Measurements from ENCODE around the gene SH3RF1.
"Not testable (repeated sequence)": the region's sequence is repeated elsewhere in the genome, so short reads cannot be mapped to it uniquely, and the experiment has no call there.

The SH3RF1 gene

GRCh38 chr4:169279108-169279507, 8.4 kb upstream of the SH3RF1 start:
- no peak for DNase-seq (ENCODE audit: extremely low read depth, insufficient read length)
- TF ChIP-seq CTCF (IDR thresholded peaks at IDR 0.05; ENCODE audit: insufficient read depth, low read length, poor library complexity, severe bottlenecking): no peak
- no peaks in the 10 kb centered on the region for H3K36me3 ChIP-seq (ENCODE audit: control insufficient read depth, insufficient read depth, low read length)

GRCh38 chr4:169278624-169279023, 7.9 kb upstream of the SH3RF1 start:
- no peak overlapping the region for H3K4me3 ChIP-seq (replicated peaks; ENCODE audit: low read depth, low read length)
- H3K36me3 ChIP-seq (ENCODE audit: control insufficient read depth, insufficient read depth, low read length): no peaks in the 10 kb centered on the region
- TF ChIP-seq CTCF (IDR thresholded peaks at IDR 0.05; ENCODE audit: insufficient read depth, low read length, poor library complexity, severe bottlenecking): no peak
- DNase-seq (ENCODE audit: extremely low read depth, insufficient read length): no peak
- H3K27me3 ChIP-seq (replicated peaks; ENCODE audit: control insufficient read depth, insufficient read depth, low read length): no peaks in the 10 kb centered on the region

More at GRCh38 chr4:169279108-169279507, 8.4 kb upstream of the SH3RF1 start:
- Histone ChIP-seq H3K27me3 (replicated peaks; ENCODE audit: control insufficient read depth, insufficient read depth, low read length) (no peaks in the 10 kb centered on the region), H3K4me3 (replicated peaks; ENCODE audit: low read depth, low read length) (no peak overlapping the region)

- H3K4me3 ChIP-seq (replicated peaks; ENCODE audit: low read depth, low read length); H3K27me3 ChIP-seq (replicated peaks; ENCODE audit: control insufficient read depth, insufficient read depth, low read length); DNase-seq (ENCODE audit: extremely low read depth, insufficient read length); H3K36me3 ChIP-seq (ENCODE audit: control insufficient read depth, insufficient read depth, low read length): not testable (repeated sequence)
These were observed 7.1 kb upstream of the SH3RF1 start for GRCh38 chr4:169277838-169278237.

- DNase-seq (ENCODE audit: extremely low read depth, insufficient read length): no peak
These were observed 4.4 kb upstream of the SH3RF1 start for GRCh38 chr4:169275180-169275579.

GRCh38 chr4:169274033-169274432, 3.3 kb upstream of the SH3RF1 start:
- no peaks in the 10 kb centered on the region for H3K27me3 ChIP-seq (replicated peaks; ENCODE audit: control insufficient read depth, insufficient read depth, low read length)
- no peak overlapping the region for H3K4me3 ChIP-seq (replicated peaks; ENCODE audit: low read depth, low read length)
- DNase-seq (ENCODE audit: extremely low read depth, insufficient read length): no peak
- H3K36me3 ChIP-seq (ENCODE audit: control insufficient read depth, insufficient read depth, low read length): no peaks in the 10 kb centered on the region
- TF ChIP-seq CTCF (IDR thresholded peaks at IDR 0.05; ENCODE audit: insufficient read depth, low read length, poor library complexity, severe bottlenecking): no peak

More at GRCh38 chr4:169275180-169275579, 4.4 kb upstream of the SH3RF1 start:
- Histone ChIP-seq H3K36me3 (ENCODE audit: control insufficient read depth, insufficient read depth, low read length) (no peaks in the 10 kb centered on the region), H3K27me3 (replicated peaks; ENCODE audit: control insufficient read depth, insufficient read depth, low read length) (no peaks in the 10 kb centered on the region), H3K4me3 (replicated peaks; ENCODE audit: low read depth, low read length) (no peak overlapping the region)
- TF ChIP-seq CTCF (IDR thresholded peaks at IDR 0.05; ENCODE audit: insufficient read depth, low read length, poor library complexity, severe bottlenecking): no peak

GRCh38 chr4:169272265-169272886, 1.6 kb upstream of the SH3RF1 start:
- H3K27me3 ChIP-seq (replicated peaks; ENCODE audit: control insufficient read depth, insufficient read depth, low read length): no peaks in the 10 kb centered on the region
- DNase-seq (ENCODE audit: extremely low read depth, insufficient read length): peak; percentile 39
- H3K36me3 ChIP-seq (ENCODE audit: control insufficient read depth, insufficient read depth, low read length): no peaks in the 10 kb centered on the region; the same call in 1 of the 2 replicates
- no peak for TF ChIP-seq CTCF (IDR thresholded peaks at IDR 0.05; ENCODE audit: insufficient read depth, low read length, poor library complexity, severe bottlenecking)
- H3K4me3 ChIP-seq (replicated peaks; ENCODE audit: low read depth, low read length): no peak overlapping the region
